ENCODE results near the gene GRIN1.

The GRIN1 gene

DNA sequence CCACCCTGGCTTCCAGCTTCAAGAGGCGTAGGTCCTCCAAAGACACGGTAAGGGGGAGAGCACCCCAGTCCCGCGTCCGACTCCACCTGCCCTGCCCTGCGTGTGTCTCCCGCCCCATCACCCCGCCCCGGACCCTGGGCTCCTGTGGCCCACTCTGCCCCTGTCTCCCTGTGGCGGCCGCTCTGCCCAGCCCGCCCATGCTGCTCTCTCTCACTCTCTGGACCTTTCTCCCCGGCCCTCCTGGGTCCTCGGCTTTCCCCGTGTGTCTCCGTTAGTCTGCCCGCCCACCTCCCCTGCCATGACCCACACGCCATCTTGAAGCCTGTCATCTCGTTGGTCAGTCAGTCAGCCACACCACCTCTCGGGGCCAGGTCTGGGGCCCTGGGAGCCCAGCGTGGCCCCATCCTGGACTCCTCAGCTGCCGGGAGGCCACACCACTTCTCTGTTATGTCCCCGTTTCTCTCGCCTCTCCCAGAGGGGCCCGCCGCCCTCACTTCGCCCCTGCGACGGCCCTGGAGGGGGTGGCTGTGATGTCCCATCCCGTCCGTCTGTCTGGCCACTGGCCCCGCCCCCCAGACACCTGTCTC is 26.4 kb downstream of the GRIN1 start:
- no peak for DNase-seq

GRCh38 chr9:137166380-137167229 is 27.7 kb downstream of the GRIN1 start:
- DNase-seq: no peak

GRCh38 chr9:137167277-137167746 is 28.4 kb downstream of the GRIN1 start:
- no peak for DNase-seq

GRCh38 chr9:137167747-137168572 is 29.0 kb downstream of the GRIN1 start:
- no peak for DNase-seq

DNA sequence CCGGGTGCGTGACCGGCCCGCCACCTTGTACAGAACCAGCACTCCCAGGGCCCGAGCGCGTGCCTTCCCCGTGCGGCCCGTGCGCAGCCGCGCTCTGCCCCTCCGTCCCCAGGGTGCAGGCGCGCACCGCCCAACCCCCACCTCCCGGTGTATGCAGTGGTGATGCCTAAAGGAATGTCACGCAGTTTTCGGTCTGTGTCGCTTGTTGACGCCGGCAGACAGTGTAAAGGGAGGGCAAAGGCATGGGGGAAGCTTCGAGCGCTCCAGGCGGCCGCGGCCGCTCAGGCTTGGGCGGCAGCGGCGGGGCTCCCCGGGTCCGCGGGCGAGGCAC is 29.6 kb downstream of the GRIN1 start:
- no peak for DNase-seq

DNA sequence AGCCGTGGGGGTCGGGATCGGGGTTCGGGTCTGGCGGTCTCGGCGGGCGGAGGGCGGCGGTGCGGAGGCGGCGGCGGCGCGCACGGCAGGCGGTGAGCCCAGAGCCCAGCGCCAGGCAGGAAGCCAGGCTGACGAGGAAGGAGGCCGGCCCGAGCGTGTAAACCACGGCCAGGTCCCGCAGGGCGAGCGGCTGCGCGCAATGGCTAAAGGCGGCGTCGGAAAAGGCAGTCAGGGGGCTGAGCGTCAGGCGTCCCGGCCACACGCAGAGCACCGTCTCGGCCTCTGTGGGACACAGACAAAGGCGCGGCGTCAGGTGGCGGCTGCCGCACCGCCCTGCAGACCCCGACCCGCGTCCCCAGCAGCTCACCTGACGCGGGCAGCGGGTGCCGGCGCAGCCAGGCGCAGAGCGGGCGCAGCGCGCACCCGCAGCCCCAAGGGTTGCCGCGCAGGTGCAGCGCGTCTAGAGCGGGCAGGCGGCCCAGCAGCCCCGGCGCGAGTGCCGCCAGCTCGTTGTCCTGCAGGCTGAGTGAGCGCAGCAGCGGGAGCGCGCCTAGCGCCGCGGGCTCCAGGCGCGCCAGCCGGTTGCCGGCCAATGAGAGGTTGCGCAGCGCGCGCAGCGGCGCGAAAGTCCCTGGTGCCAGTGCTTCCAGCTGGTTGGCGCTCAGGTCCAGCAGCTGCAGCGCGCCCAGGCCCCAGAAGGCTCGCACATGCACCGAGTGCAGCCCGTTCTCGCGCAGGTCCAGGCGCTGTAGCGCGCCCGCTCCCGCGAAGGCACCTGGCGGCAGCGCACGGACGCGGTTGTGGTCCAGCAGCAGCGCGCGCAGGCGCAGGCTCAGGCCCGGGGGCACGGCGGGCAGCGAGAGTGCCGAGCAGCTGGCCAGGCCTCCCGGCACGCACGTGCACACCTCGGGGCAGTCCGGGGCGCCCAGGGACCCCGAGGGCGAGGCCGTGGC is 30.2 kb downstream of the GRIN1 start:
- DNase-seq: no peak

DNA sequence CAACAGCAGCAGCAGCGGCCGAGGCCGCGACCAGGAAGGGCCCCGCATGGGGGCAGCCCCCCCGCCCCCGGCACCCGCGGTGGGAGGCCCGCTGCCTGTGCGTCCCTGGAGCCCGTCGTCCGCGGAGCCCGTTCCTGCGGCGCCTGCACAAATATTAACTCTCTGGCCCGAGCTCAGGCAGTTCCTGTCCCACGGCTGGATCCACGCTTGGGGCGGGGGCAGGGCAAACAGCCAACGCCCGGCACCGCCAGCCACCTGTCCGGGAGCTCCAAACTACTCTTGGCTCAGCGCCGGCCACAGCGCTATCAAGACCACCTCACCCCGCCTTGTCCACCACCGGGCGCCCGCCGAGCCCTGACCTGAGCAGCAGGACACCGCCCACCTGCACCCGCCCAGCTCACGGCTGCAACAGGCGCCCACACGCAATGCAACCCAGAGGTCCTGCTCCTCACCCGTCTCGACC is 31.0 kb downstream of the GRIN1 start, which contains the start of gene LRRC26:
Gene LRRC26 (minus strand): TSS at position 156 of the 463 bp plus-strand sequence. CDS start 108 bp downstream, at position 48.
- DNase-seq: no peak

GRCh38 chr9:137170486-137171148 is 31.7 kb downstream of the GRIN1 start:
- DNase-seq: no peak

DNA sequence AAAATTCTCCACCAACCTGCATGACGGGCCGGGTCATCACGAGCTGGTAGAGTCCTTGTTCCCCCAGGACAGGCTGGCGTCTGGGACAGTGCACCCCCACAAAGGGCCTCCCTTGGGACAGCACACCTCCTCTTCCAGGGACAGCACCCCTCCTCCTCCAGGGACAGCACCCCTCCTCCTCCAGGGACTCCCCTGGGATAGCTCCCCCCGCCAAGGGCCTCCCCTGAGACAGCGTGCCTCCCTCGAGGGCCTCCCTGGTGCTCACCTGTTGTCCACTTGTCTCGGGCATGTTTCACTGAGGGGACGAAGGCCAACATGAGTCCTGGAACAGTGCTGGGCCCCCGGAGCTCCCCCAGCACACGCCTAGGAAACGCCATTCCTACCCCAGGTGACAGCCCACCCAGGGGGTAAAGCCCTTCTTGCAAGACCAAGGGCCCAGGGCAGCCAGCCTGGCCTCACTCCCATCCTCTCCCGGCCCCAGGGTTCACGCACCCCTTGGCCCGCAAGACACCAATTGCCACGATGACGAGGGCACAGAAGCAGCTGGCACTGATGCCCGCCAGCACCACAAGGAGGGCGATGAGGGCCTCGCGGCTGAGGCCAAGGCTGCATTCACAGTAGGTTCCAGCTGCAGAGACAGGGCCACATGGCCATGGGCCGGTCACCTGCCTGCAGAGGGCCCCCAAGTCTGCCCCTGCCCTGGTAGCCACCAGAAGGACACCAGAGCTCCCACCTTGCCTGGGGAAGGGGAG is 32.4 kb downstream of the GRIN1 start:
- DNase-seq: no peak

DNA sequence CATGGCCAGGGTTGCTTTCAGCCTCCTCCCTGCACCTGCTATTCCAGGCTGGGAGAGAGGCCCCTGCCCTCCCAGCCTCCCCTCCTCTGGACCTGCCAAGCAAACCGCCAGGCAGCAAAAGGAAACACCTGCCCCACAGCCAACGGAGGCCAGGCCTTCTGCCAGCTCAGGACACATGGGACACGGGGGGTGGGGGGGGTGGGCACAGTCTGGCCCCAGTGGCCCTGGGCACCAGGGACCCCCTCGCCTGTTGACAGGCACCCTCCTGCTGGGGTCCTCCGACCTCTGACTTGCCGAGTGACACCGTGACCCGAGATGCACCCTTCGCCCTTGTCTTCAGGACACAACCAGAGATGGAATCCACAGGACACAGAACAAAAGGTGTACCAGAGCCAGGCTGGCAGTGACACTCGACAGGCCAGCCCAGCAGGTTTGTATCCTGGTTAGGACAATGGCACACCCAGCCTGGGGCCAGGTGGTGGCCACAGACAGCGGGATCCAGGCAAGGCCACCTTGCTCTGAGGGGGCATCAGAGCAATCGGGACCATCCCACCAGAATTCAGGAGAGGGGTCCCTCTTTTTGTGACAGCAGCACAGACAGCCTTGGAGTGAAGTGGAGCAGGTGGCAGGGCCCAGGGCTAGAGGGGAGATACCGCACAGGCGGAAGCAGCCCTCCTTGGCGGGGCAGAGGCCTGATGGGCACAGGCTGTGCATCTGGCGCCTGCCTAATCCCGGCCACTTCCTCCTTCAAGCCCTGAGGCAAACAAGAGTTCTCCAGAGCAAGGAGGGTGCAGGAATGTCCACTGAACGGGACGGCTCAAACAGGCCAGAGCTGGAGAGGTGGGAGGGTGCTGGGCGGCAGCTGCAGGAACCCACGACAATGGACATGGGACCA is 34.2 kb downstream of the GRIN1 start:
- no peak for DNase-seq

- no peak for DNase-seq
Measured at GRCh38 chr9:137173796-137174664, 35.1 kb downstream of the GRIN1 start.

GRCh38 chr9:137174722-137175293 is 35.9 kb downstream of the GRIN1 start:
- no peak for DNase-seq

DNA sequence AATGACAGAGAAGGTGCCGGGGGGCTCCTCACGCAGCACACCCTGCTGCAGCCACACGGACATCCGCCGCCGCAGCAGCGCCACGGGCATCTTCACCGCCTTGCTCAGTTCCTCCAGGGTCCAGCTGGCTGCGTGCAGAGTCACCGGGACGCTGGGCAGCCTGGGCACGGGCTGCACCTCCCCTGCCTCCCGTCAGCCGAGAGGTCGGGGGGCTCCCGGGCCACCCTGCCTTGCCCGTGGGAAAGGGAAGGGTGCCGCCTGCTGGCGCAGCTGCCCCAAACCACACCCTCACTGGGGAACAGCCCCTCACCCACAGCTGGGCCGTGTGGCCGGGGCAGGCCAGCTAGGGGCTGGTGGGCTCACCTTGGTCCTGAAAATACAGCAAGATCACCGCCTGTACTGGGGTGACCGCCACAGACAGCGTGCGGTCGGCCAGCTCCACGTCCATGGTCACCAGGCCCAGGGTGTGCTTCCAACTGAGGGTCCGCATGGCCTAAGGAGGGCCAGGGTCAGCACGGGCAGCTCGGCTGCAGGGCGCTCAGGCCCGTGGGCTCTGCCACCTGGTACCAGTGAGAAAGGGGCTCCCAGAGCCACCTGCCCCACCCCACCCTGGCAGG is 36.5 kb downstream of the GRIN1 start:
- no peak for DNase-seq

DNA sequence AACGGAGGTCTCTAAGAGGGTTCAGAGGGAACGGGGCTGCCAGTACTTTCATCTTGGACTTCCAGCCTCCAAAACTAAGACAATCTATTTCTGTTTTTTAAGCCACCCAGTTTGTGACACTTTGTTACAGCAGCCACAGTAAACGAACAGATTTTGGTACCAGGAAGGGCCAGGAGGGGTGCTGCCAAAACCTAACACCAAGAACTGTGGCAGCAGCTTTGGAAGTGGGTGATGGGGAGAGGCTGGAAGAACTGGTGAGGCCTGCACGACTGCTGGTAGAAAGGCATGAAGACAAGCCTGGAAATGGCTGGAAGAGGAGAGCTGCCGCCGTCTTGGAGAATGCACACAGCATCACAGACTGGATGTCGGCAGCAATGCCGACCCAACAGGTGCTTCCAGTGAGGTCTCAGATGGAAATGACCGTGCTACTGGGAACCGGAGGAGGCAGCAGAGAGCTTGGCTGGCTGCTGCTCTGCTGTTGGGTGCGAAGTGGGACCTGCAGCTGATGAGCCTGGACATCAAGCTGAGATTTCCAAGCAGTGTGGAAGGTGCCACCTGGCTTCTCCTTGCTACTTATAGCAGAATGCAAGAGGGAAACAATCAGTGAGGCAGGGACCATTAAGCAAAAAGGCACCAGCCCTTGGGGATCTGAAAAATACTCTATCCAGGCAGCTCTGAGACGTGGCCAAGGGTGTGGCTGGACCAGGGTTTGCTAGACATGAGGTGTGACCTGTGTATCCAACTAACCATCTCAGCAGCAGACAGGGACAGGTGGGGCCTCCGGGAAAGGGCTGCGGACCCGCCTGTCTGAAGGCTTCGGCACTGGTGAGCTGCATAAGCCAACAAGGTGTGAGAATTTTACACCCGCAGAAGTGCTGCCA is 37.6 kb downstream of the GRIN1 start:
- no peak for DNase-seq

DNA sequence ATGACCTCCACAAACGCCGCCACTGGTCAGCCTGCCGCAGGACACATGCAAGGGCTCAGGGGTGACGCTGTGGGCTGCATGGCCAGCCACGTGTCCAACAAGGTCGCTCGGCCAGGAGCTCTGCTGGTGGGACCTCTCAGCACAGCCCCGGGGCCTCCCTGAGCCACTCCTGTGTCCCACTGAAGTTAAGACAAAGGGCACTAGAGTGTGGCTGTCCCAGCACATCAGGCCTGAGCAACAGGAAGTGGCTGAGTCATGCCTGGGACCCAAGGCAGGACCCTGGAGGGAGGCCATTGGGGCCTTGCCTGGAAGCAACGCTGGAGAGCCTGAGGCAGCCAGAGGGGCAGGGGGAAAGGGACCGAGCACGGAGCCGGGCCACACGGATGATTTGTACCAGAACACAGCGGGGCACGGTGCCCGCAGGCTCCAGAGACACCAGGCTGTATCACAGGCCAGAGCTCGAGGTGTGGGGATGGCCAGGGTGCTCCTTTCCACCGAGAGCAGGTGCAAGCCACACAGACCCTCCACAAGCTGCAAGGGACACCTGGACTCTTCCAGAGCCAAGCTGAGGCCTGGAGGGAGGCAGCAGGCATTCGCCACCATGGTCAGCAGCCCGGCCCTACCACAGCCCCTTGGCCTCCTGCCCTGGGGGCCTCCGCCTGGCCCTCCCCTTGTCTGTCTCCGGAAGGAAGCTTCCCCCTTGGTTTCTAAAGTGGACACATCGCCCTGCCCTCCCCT is 39.4 kb downstream of the GRIN1 start:
- DNase-seq: no peak

Measured in T-helper 1 cell (primary cell).